H1 (cell line): Measurements from ENCODE around the gene LPO. TPM values are rescaled to one million over a fixed set of nuclear protein-coding genes. Genes with fewer than 3 reads are reported as not detected.

ENCODE experiments used
- CTCF ChIA-PET: fragments of 300-600 bp; sonication (Branson Sonifier 250); formaldehyde crosslinking; loops from one replicate; lab custom pipeline; 2021; ENCODE audit not compliant: partially characterized antibody; lab: Charles Lee
- POLR2A ChIA-PET: fragments of 300-600 bp; sonication (Branson Sonifier 250); formaldehyde crosslinking; loops from one replicate; lab custom pipeline; 2021; ENCODE audit warnings: inconsistent platforms; ENCODE audit not compliant: partially characterized antibody; lab: Charles Lee
- DNase-seq, 2 experiments: peaks; one replicate each; pipeline versions ENCODE4 v3.0.0 to v3.0.0-alpha.2; 2010 to 2022; ENCODE audit warnings: low spot score in 2 of 2, low read depth in 1 of 2, mixed read lengths in 1 of 2
- FAIRE-seq: peaks from 2 replicates; lab custom pipeline; 2011; peaks lifted over from hg19 to GRCh38; lab: Jason Lieb, UNC
- H2AFZ ChIP-seq: 2 replicates; pipeline ENCODE4 v1.8.1; 2012; ENCODE audit warnings: low read length, inconsistent platforms
- H2AK5ac ChIP-seq: 2 replicates; pipeline ENCODE4 v1.6.1; 2013; ENCODE audit warnings: low read depth, low read length
- H2BK120ac ChIP-seq: replicated peaks from 2 replicates; pipeline ENCODE3; 2013; ENCODE audit warnings: low read depth, low read length, inconsistent platforms
- H2BK12ac ChIP-seq: 2 replicates; pipeline ENCODE4 v1.6.1; 2013; ENCODE audit warnings: low read depth, low read length
- H2BK15ac ChIP-seq: 2 replicates; pipeline ENCODE4 v1.6.1; 2013; ENCODE audit warnings: low read length
- H2BK20ac ChIP-seq: 2 replicates; pipeline ENCODE4 v1.6.1; 2013; ENCODE audit warnings: low read length
- H2BK5ac ChIP-seq: 2 replicates; pipeline ENCODE4 v1.6.1; 2013; ENCODE audit warnings: low read depth, low read length
- H3K14ac ChIP-seq: 2 replicates; pipeline ENCODE4 v1.6.1; 2013; ENCODE audit warnings: inconsistent platforms; ENCODE audit not compliant: insufficient read length
- H3K18ac ChIP-seq: 2 replicates; pipeline ENCODE4 v1.6.1; 2013; ENCODE audit warnings: low read length; ENCODE audit errors: extremely low read depth
- H3K23ac ChIP-seq: 2 replicates; pipeline ENCODE4 v1.6.1; 2013; ENCODE audit warnings: inconsistent platforms; ENCODE audit not compliant: insufficient read length
- H3K23me2 ChIP-seq: 2 replicates; pipeline ENCODE4 v1.6.1; 2013; ENCODE audit warnings: low read depth, low read length
- H3K27ac ChIP-seq: 2 replicates; pipeline ENCODE4 v1.6.1; 2011; ENCODE audit warnings: low read depth, low read length, inconsistent platforms
- H3K27me3 ChIP-seq, 4 experiments: replicated peaks in 1 of 4; 1 replicate in 1 of 4; 2 replicates in 3 of 4; pipeline versions ENCODE4 v1.6.1 to v1.8.1; 2011 to 2013; ENCODE audit warnings: low read length in 3 of 4, mild to moderate bottlenecking in 3 of 4, inconsistent platforms in 2 of 4, mixed read lengths in 2 of 4, moderate library complexity in 1 of 4; ENCODE audit not compliant: control insufficient read depth in 3 of 4, insufficient read depth in 3 of 4; ENCODE audit errors: extremely low read depth in 1 of 4
- H3K36me3 ChIP-seq, 4 experiments: 2 replicates each; pipeline versions ENCODE4 v1.6.1 to v1.8.1; 2011 to 2013; ENCODE audit warnings: mild to moderate bottlenecking in 4 of 4, low read length in 3 of 4, moderate library complexity in 2 of 4, control low read depth in 1 of 4, inconsistent platforms in 1 of 4; ENCODE audit not compliant: insufficient read depth in 4 of 4, control insufficient read depth in 2 of 4
- H3K4ac ChIP-seq: replicated peaks from 2 replicates; pipeline ENCODE3; 2013; ENCODE audit warnings: low read length, low read depth, mixed read lengths, inconsistent platforms; ENCODE audit not compliant: insufficient read length
- H3K4me1 ChIP-seq, 4 experiments: replicated peaks in 1 of 4; 1 replicate in 1 of 4; 2 replicates in 3 of 4; pipeline versions ENCODE4 v1.6.1 to v1.8.1; 2011 to 2013; ENCODE audit warnings: low read length in 3 of 4, inconsistent platforms in 2 of 4, mixed read lengths in 1 of 4; ENCODE audit not compliant: insufficient read depth in 4 of 4, control insufficient read depth in 3 of 4
- H3K4me2 ChIP-seq, 2 experiments: 2 replicates each; pipeline versions ENCODE4 v1.6.1 to v1.8.1; 2011 to 2013; ENCODE audit warnings: low read depth in 2 of 2, low read length in 2 of 2, control low read depth in 1 of 2, inconsistent platforms in 1 of 2, mild to moderate bottlenecking in 1 of 2; ENCODE audit not compliant: insufficient read depth in 1 of 2
- H3K4me3 ChIP-seq, 4 experiments: fragments of 200-600, 300-600 bp in 1 of 4; sonication (generic), shearing (Covaris generic), sonication (Bioruptor Twin) in 1 of 4; 2 replicates each; pipeline versions ENCODE4 v1.5.1 to v1.8.1; 2011 to 2016; ENCODE audit warnings: low read length in 4 of 4, low read depth in 3 of 4, control low read depth in 2 of 4, inconsistent platforms in 2 of 4, mild to moderate bottlenecking in 2 of 4, mixed read lengths in 1 of 4, moderate library complexity in 1 of 4; ENCODE audit not compliant: insufficient read depth in 2 of 4; ENCODE audit errors: extremely low read depth in 1 of 4
- H3K56ac ChIP-seq: replicated peaks from 2 replicates; pipeline ENCODE3; 2013; ENCODE audit warnings: low read depth, mild to moderate bottlenecking, mixed read lengths, low read length, inconsistent platforms; ENCODE audit not compliant: insufficient read length
- H3K79me1 ChIP-seq: 2 replicates; pipeline ENCODE4 v1.6.1; 2013; ENCODE audit warnings: low read depth, low read length, control low read depth
- H3K79me2 ChIP-seq, 2 experiments: 2 replicates each; pipeline versions ENCODE4 v1.6.1 to v1.8.1; 2012 to 2013; ENCODE audit warnings: low read length in 2 of 2, mild to moderate bottlenecking in 2 of 2, inconsistent platforms in 1 of 2; ENCODE audit not compliant: insufficient read depth in 2 of 2, control insufficient read depth in 1 of 2
- H3K9ac ChIP-seq, 4 experiments: replicated peaks in 1 of 4; 1 replicate in 1 of 4; 2 replicates in 3 of 4; pipeline versions ENCODE4 v1.6.1 to v1.8.1; 2011 to 2013; ENCODE audit warnings: low read depth in 3 of 4, low read length in 3 of 4, control low read depth in 2 of 4, mild to moderate bottlenecking in 2 of 4, moderate library complexity in 2 of 4, inconsistent platforms in 1 of 4; ENCODE audit errors: extremely low read depth in 1 of 4
- H3K9me3 ChIP-seq, 2 experiments: 2 replicates each; pipeline versions ENCODE4 v1.6.1 to v1.8.1; 2012 to 2013; ENCODE audit warnings: mild to moderate bottlenecking in 2 of 2, moderate library complexity in 2 of 2, control low read depth in 1 of 2, inconsistent platforms in 1 of 2, low read depth in 1 of 2, low read length in 1 of 2, mixed read lengths in 1 of 2; ENCODE audit not compliant: insufficient read depth in 2 of 2
- H4K20me1 ChIP-seq, 2 experiments: replicated peaks in 1 of 2; 2 replicates each; pipeline versions ENCODE3 to v1.8.1; 2011 to 2013; ENCODE audit warnings: inconsistent platforms in 2 of 2, low read length in 2 of 2, mild to moderate bottlenecking in 1 of 2; ENCODE audit not compliant: insufficient read depth in 2 of 2, control insufficient read depth in 1 of 2
- H4K5ac ChIP-seq: 2 replicates; pipeline ENCODE4 v1.6.1; 2013; ENCODE audit warnings: low read length, low read depth, mixed read lengths, inconsistent platforms; ENCODE audit not compliant: insufficient read length
- H4K8ac ChIP-seq: 2 replicates; pipeline ENCODE4 v1.8.0; 2013; ENCODE audit warnings: mild to moderate bottlenecking, moderate library complexity, low read length, inconsistent platforms; ENCODE audit not compliant: insufficient read depth; ENCODE audit errors: extremely low read depth
- H4K91ac ChIP-seq: replicated peaks from 2 replicates; pipeline ENCODE3; 2013; ENCODE audit warnings: low read length, mixed read lengths, inconsistent platforms; ENCODE audit not compliant: insufficient read length
- CEBPB ChIP-seq: IDR thresholded peaks from 2 replicates; pipeline ENCODE4 v1.6.1; 2012; ENCODE audit warnings: low read depth, low read length
- CHD2 ChIP-seq: IDR thresholded peaks from 2 replicates; pipeline ENCODE4 v1.6.1; 2012; ENCODE audit warnings: low read length, improper control_type of control experiment
- CTCF ChIP-seq, 3 experiments: IDR thresholded peaks; 1 replicate in 2 of 3; 2 replicates in 1 of 3; pipeline versions ENCODE4 v1.5.1 to v1.6.1; 2011; ENCODE audit warnings: low read length in 3 of 3, mild to moderate bottlenecking in 3 of 3, inconsistent platforms in 2 of 3, low read depth in 1 of 3, moderate library complexity in 1 of 3; ENCODE audit not compliant: insufficient read depth in 1 of 3; ENCODE audit errors: control extremely low read depth in 1 of 3
- KDM1A ChIP-seq: fragments of 200-600, 300-600 bp; sonication (generic); IDR thresholded peaks from 2 replicates; pipeline ENCODE4 v1.7.1; 2016; ENCODE audit warnings: mild to moderate bottlenecking, low read length, borderline replicate concordance
- RAD21 ChIP-seq, 2 experiments: IDR thresholded peaks in 1 of 2; conservative IDR thresholded peaks in 1 of 2; 2 replicates each; pipeline ENCODE4 v1.6.1; 2011; ENCODE audit warnings: low read depth in 2 of 2, low read length in 2 of 2, improper control_type of control experiment in 1 of 2, inconsistent platforms in 1 of 2, mild to moderate bottlenecking in 1 of 2, moderate library complexity in 1 of 2
- TAF1 ChIP-seq: IDR thresholded peaks from 2 replicates; pipeline ENCODE4 v1.6.1; 2011; ENCODE audit warnings: mild to moderate bottlenecking, low read depth, low read length
- WGBS, 2 experiments: shearing (Covaris generic) in 1 of 2; methylation state at CpG; one replicate each; pipeline versions ENCODE4 v1.1.6 to v1.1.7; 2013 to 2015; ENCODE audit warnings: low lambda C conversion rate in 2 of 2, mixed read lengths in 2 of 2, inconsistent platforms in 1 of 2, low coverage in 1 of 2, missing lambda C conversion rate in 1 of 2; ENCODE audit not compliant: insufficient replicate concordance in 2 of 2, insufficient coverage in 1 of 2, insufficient read length in 1 of 2; ENCODE audit errors: extremely low coverage in 1 of 2, missing lambda C conversion rate in 1 of 2; 5-methylcytosine and 5-hydroxymethylcytosine counted together
- polyA plus RNA-seq, 7 experiments: library from polyadenylated mRNA; depleted of rRNA in 3 of 7; stranded (reverse) in 5 of 7; unstranded in 2 of 7; fragments of >200 nt in 5 of 7; fragments of 200-250 nt in 2 of 7; gene quantifications; 1 replicate in 5 of 7; 2 replicates in 1 of 7; 4 replicates in 1 of 7; pipeline versions ENCODE4 v1.2.1 to v1.2.3, GENCODE V29; 2011 to 2013; ENCODE audit warnings: missing spikeins in 2 of 7, mixed read lengths in 2 of 7
- total RNA-seq: library from RNA; stranded (reverse); fragmentation: NEBNext Ultra II Directional; extraction: Animal tissue kit (Norgen Biotek cat#: 25700); gene quantifications from 2 replicates; pipeline ENCODE4 v1.2.1, GENCODE V29; 2021

Gene LPO
- total and polyA plus RNA-seq, 2 of the 8 experiments (the other 6 are each of a cell fraction or from before 2014, with no cell fraction given), result 0.38 to 0.52 TPM

DNA sequence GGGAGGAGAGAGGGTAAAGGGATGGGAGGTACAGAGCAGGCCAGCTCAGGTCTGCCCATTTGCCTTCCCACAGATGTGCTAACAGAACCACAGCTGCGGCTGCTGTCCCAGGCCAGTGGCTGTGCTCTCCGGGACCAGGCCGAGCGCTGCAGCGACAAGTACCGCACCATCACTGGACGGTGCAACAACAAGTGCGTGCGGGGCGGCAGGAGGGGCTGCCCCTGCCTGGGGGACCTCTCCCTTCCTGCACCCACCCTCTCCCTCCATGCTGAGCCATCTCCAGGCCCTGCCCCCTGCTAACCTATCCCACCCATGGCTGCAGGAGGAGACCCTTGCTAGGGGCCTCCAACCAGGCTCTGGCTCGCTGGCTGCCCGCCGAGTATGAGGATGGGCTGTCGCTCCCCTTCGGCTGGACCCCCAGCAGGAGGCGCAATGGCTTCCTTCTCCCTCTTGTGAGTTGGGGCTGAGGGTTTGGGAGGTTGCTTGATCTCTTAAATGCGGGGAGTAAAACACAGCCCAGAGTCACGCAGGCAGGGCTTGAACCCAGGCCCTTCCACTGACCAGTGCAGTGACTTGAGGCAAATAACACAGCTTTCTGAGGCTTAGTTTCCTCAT lies 44.6 kb upstream of the LPO start:
- no peak overlapping the region for H3K18ac ChIP-seq
- no peaks in the 10 kb centered on the region; the same call in 1 of the 2 replicates for H3K23me2 ChIP-seq
- H3K23ac ChIP-seq, result no peak overlapping the region
- no peaks in the 10 kb centered on the region for H3K27me3 ChIP-seq
- H3K9me3 ChIP-seq, result no peaks in the 10 kb centered on the region
- H3K4me1 ChIP-seq, result peaks cover 0 to 2% (median 2%) of the 10 kb centered on the region in 4 experiments; a peak in 4 of 7 replicates
- H2AK5ac ChIP-seq, result no peak overlapping the region
- no peaks in the 10 kb centered on the region for H3K79me2 ChIP-seq
- no peak overlapping the region for H2BK120ac ChIP-seq
- no peak overlapping the region for H2BK5ac ChIP-seq
- no peak overlapping the region for H3K27ac ChIP-seq
- no peak overlapping the region for H2BK12ac ChIP-seq
- H3K9ac ChIP-seq, result no peak overlapping the region
- TF ChIP-seq CHD2 (no peak), CEBPB (no peak), KDM1A (0 out of 2 replicates have a peak, but pooled peaks have one; percentile 33), CTCF (IDR thresholded peaks at IDR 0.05; ENCODE audit: control extremely low read depth in 1 of 3, insufficient read depth in 1 of 3, low read depth in 1 of 3, low read length in 3 of 3) (peak; percentile 36 to 70 (median 59); a peak in 3 of 4 replicates), TAF1 (no peak), RAD21 (IDR thresholded peaks at IDR 0.05 in 1 of 2, conservative IDR thresholded peaks at IDR 0.05 in 1 of 2; ENCODE audit: low read depth in 2 of 2, low read length in 2 of 2) (peak; percentile 22 to 33; a peak in 3 of 4 replicates)
- CTCF ChIA-PET, result interaction anchor here (0.7 to 2.1 kb wide), 17 partner anchors 8 to 410 kb away, joined by 3 to 5 read pairs (median 3); no protein-coding TSS in a partner anchor
- no peaks in the 10 kb centered on the region for H3K79me1 ChIP-seq
- H4K8ac ChIP-seq, result no peak overlapping the region
- no peak for FAIRE-seq
- H3K14ac ChIP-seq, result no peak overlapping the region
- no peak overlapping the region for H2AFZ ChIP-seq
- H2BK20ac ChIP-seq, result no peak overlapping the region
- H4K20me1 ChIP-seq, result no peaks in the 10 kb centered on the region
- H3K4me3 ChIP-seq, result no peak overlapping the region
- H4K5ac ChIP-seq, result no peak overlapping the region
- H3K4ac ChIP-seq, result no peak overlapping the region
- H2BK15ac ChIP-seq, result no peak overlapping the region
- 86% methylated on average over 18 of the region's 18 CpGs; no CpG with 5 or more reads in 1 of the 2 experiments for WGBS, 2 experiments
- H3K36me3 ChIP-seq, result no peaks in the 10 kb centered on the region
- POLR2A ChIA-PET, result no interaction called here
- no peak overlapping the region for H3K56ac ChIP-seq
- H3K4me2 ChIP-seq, result no peak overlapping the region
- DNase-seq, result peak in 1 of 2 experiments; percentile 78
- H4K91ac ChIP-seq, result no peak overlapping the region
